B cell (primary cell): Measurements from ENCODE around the gene BTBD17.

Experiments used
- CTCF ChIP-seq: fragments of 200-600 bp; IDR thresholded peaks from one replicate; pipeline ENCODE4 v1.8.0; 2022; ENCODE audit warnings: antibody characterized with exemption, mild to moderate bottlenecking
- EZH2 ChIP-seq: IDR thresholded peaks from 2 replicates; pipeline ENCODE4 v1.6.1; 2012; ENCODE audit warnings: borderline replicate concordance, low read depth, mild to moderate bottlenecking, moderate library complexity, low read length; ENCODE audit not compliant: insufficient read depth, poor library complexity, severe bottlenecking

- TF ChIP-seq CTCF: no peak
- TF ChIP-seq EZH2: no peak
Observed at GRCh38 chr17:74374858-74375257, 13.2 kb upstream of the BTBD17 start.
